HG02884 (cell line): ENCODE data around the gene RALGAPA2.
A peak's percentile ranks its signal among the peaks of the same experiment; 100 is the strongest.

Experiments used
- ATAC-seq: cut with Tn5 transposase; IDR thresholded peaks from one replicate; pipeline ENCODE4 v1.9.1; 2021; ENCODE audit warnings: mild to moderate bottlenecking, moderate library complexity; ENCODE audit not compliant: unreplicated experiment

RALGAPA2 gene

DNA sequence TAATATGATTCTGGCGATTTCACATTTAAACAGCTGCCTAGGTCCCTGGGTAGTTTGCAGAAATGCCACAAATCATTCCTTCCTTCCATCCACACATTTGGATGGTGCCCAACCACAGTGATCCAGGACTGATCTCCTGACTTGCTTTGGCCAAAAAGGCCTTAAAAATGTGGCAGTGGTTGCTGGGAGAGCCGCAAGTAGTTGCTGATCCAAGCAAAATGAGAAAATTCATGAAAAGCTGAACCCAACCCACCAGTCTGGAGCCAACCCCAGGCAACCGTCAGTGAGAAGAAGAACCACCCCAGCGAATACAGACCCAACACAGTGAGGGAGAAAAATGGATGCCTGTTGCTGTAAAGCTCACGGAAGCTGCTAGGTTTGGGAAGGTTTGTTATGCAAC, 25.1 kb downstream of the RALGAPA2 start:
- ATAC-seq = no peak

DNA sequence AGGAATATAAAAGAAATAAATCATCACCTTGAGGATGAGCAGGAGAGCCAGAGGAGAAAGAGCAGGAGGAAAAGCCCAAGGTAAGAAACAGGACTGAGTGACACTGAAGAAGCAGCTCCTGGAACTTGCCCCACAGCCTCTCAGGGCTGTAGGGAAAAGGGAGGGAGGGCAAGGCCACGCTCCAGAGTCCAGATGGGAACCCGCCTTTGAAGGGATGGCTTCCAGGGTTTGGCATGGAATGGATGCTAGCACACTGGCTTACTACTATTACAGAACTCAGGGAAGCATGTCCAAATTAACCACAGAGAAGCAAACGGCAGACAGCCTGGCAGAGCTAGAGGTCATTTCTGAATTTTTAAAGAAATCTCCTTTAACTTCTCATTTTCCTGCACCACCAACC, 26.8 kb downstream of the RALGAPA2 start:
- no peak for ATAC-seq

DNA sequence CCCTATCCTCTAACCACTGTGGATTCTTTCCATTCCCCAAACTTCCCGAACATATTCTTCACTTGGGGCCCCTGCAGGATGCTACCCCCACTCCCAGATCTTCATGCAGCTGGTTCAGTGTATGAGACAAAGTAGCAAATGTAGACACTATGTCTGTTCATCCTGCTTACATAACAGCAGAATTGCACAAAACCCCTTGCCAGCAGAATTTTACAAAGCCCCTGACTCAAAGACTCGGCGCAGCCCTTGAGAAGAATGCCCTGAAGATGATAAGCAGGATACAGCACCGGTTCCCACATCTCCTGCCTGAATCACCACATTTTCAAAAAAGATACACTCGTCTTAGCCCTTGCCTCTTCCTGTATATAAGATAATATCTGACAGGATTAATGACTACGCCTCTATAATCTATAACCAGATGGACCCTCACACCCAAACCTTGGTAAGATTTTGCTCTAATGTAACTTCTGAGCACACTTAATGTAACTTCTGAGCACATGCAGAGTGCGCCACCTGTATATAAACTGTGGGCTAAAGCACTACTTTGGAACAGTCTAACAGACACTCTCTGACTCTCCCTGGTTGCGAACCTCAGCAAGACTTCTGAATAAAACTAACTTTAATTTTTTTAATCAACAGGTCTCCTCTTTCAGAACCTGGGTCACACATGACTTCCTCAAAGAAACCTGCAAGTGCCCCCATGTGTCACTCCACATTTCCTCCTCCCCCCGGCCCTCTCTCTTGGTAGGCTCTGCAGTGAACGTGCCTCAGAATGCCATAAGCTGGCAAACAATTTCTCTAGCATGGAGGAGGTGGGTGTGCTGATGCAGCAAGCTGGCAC, 28.7 kb downstream of the RALGAPA2 start:
- no peak for ATAC-seq

DNA sequence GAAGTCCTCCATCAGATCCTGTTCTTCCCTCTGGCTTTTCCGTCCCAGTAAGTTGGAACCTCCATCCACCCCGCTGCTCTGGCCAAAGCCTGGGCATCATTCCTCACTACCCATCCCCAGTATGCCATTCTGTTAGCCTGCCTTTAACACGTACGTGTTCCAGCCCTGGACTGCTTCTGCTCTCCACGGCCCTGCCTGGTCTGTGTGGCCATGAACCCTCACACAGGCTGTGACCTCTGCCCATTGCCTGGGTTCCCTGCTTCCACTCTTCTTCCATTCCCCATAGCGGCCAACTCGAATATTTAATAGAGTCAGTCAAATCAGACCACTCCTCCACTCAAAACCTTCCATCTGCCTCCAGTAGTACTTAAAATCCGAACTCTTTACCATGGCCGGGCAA, 29.4 kb downstream of the RALGAPA2 start:
- ATAC-seq = no peak

DNA sequence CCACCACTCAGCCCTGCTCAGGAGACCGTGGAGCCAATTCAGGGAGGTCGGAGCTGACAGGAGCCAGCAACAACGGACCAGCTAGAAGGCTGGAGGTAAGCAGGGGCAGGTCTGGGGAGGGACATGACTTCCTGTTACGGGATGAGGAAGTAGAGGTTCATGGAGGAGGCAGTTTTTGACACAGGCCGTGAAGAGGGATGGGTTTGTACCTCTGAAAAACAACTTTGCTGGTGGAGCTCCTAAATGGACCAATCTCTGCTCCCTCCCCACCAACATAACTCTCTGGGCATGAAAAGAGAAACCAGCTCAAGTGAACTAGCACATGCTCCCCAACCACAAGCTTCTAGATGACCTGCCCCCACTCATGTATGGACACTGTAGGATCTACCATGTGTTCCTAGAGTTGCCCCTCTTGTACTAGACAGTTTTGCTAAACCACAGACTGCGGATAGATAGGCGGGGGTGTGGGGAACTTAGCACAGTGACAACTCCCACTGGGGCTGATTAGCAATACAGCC, 31.4 kb downstream of the RALGAPA2 start:
- ATAC-seq = peak; percentile 47

DNA sequence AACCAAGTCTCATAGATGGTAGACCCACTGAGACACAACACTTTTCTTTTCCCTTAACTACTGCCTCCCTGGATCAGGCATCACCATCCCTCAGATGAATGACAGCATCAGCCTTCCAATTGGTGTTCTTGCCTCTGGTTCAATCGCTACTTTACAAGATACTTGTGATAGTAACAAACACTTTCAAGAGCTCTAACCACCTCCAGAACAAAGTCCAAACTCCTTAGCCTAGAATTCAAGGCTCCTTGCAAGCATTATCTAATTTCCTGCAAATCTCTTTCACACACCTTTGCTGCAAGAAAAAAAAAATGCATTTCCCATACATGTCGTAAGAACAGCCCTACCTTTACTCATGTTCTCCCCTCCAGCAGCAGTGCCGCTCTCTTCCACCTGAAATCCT, 33.1 kb downstream of the RALGAPA2 start:
- ATAC-seq = no peak

DNA sequence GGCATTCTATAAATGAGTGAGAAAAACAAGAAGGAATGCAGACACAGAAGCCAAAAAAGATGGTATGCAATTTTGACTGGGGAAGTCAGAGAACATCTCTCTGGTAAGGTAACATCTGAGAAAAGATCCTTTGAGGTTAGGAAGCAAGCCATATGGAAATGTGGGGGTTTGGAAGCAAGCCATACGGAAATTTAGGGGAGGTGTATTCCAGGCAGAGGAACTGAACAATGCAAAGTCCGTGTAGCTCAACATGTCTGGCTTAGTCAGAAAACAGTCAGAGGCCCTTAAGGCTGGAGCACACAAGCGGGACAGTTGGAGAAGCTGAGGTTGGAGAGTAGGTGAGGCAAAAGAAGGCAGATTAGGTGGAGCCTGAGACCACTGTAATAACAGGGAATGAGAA, 35.3 kb downstream of the RALGAPA2 start:
- no peak for ATAC-seq

DNA sequence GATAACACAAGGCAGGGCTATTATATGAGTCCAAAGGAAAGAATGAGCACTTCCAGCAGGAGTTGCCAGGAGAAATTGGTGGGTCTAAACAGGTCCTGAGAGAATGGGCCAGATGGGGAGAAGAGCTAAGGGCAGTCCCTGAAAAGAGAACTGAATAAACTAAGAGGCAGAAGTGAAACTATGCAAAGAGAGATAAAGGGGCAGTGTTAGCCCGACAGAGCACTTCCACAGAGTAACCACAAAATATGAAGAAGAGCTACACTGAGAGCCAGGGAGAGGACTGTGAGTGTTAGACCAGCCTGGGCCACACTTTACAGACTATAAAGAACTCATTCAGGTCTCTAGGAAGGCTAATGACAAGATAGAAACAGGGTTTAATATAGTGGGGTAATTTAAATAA, 43.8 kb downstream of the RALGAPA2 start:
- ATAC-seq = peak; percentile 98

DNA sequence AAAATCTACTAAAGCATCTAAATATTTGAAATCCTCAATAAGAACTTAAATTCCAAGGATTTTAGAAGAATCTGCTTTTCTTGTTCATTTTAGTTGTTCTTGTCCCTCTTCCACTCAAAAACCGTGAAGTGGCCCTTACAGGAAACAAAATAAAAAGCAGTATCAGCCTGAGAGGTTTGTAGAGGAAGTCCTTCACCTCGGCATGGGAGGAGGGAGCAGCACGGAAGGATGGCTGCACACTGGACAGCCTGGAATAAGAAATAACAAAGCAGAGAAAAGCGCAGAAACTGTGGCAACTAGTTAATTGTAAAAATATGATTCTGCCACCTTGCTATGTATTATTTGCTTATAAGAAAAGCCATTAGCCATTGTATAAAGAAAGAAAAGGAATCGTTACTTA, 46.1 kb downstream of the RALGAPA2 start:
- no peak for ATAC-seq

DNA sequence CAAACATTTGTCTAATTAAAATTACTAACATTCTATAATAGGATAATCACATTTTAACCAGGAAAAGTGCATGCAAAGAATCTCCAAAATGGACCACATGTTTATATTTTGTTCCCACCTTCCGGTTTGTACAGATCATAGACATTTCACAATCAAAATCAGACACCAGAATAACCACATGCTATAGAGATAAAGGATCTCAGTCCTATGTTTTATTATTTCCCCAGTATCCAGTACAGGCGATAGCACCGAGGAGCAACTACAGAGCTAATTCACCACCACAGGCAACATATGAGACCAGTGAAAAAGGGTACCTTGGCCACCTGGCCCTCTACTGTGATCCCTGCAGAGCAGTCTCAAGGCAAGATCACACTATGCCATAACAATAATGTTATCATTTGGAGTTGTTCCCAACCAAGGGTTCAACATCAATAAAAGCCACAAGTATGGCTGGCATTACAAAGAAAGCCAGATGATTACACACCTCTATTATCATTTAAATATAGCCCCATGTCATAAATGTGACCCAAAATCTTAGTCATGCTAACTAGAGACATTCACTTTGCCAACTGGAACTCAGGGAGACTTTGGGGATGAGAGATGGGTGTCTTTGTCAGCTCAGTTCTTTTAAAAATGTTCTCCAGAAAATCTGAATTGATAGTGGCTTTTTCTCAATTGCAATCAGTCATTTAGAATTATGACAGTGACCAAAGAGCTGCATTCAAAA, 46.7 kb downstream of the RALGAPA2 start:
- no peak for ATAC-seq

DNA sequence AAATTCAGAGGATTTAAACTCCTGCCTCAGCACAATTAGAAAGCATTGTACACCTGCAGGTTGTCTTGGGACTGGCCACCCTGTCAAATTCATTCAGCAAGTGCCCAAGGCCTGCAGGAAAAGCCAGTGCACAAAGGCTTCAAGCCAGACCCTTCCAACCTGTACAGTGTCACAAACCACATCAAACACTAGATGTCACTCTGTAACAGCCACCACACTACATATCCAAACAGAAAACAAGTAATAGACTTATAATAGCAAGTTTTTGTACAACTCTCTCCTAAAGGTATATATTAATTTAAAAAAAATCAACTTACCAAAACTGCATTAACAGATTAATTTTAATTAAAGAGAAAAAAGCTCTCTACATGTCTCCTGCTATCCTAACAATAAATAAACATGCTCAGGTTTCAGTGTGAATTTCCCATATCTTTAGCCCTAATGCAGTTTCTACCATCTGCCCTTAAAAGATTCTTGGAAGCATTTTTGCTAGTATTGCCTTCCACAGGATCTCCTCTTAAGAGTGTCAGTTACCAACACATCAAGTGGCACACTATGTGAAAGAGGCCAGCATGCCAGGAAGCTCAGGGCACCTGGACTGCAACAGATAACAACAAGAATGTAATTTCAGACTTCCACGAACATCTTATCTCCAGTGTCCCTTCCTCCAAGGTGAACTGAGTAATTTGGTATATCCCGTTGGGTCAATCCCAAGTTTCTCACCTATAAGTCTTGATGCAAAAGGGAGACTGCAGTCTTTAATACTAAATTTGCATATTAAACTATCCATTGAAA, 47.5 kb downstream of the RALGAPA2 start:
- ATAC-seq = peak; percentile 65

DNA sequence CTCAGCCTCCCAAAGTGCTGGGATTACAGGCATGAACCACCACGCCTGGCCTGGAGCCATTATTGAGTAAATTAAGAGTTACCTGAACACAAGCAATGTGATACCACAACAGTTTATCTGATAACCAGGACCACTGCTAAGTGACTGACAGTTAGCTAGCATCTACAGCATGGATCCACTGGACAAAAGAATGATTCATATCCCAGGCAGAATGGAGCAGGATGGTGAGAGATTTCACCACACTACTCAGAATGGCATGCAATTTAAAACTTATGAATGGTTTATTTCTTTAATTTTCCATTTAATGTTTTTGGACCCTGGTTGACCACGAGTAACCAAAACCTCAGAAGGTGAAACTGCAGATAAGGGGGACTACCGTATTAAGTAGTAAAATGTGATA, 48.6 kb downstream of the RALGAPA2 start:
- ATAC-seq = no peak

DNA sequence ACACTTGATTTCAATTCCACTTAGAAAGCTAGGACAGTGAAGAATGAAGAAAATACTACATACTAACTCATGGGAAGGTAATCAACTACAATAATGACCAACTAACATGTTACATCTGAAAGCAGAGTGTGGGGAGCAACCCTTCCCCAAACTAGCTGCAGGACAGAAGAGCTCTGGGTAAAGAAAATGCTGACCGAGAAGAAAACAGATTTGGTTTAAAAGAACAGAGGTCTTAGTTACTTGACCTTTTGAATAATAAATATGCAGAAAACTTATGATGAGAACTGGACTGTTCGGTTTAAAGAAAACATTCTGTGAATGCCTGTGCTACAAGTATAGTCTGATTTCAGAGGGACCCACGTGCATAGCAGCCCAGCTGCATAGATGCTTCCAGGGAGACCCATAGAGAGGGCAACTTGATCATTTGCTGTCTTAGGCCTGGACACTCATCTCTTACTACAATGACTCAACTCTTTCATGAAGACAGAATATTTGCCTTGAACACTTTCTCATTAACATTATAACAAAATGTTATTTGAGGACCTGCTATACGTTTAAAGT, 53.5 kb downstream of the RALGAPA2 start:
- ATAC-seq = no peak

DNA sequence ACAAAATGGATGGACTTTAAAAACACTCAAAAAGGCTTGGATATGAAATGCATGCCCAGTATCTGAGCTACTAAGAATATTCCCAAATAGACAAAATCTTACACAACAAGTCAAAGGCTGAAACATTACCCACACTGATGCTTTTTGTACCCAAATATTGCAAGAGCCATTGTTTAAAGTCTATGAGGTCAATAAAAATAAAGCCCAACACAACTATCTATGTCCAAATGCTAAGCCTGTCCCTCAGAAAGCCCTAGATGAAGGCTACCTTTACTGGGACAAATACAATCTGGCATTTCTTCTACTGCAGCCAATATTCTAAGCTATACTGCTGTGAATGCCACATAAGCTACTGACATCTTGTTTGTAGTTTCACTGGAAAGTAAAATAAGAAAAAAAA, 54.3 kb downstream of the RALGAPA2 start:
- no peak for ATAC-seq

DNA sequence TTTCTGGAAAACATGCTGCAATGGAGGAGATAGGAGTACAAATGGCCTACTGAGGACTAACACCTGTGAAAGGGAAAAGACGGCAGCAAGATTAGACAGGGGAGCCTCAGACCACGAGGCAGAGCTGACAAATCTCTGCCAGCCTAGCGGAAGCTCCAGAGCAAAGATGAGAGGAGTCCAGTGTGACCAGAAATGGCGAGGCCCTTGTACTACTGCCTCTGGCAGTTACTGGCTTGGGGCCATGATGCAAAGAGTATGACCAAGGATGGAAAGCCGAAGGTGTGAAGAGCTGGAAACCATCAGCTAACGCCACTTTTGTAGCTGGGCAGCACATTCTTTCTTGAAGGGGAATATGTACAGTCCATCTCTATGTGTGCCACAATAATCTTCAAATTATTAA, 55.4 kb downstream of the RALGAPA2 start:
- ATAC-seq = no peak

DNA sequence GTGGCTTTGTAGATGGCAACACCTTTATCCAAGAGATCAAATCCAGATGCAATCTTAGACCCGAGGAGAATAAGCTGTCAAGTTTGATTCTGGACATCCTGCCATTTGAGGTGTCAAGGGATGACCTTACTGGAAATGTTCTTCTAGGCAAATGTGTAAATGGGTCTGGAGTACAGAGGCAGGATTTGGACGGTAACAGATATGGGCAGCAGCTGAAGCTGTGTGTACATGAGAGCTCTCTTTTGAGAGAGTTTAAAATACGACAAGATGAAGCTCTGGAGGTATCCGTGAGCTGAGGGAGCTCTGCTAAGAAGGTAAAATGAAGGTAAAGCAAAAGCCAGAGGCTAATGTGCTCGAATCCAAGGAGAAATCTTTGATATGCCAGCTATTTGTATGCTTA, 56.6 kb downstream of the RALGAPA2 start:
- no peak for ATAC-seq

DNA sequence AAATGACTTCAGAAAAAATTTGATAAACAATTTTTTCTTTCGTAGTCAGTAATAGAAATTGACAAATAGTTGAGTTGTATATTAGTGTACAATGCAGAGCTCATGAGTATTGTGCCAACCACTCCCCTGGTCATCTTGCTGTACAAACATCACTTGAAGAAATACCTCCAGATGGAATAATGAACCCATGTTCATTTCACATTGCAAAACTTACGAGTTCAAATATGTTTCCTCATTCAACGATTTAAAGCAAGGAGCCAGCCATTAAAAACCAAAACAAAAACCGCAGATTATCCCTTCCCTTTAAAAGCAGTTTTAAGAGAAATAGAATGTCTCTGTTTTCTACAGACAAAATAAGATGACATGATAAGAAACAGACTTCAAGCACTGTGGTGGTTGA, 62.5 kb downstream of the RALGAPA2 start:
- no peak for ATAC-seq

DNA sequence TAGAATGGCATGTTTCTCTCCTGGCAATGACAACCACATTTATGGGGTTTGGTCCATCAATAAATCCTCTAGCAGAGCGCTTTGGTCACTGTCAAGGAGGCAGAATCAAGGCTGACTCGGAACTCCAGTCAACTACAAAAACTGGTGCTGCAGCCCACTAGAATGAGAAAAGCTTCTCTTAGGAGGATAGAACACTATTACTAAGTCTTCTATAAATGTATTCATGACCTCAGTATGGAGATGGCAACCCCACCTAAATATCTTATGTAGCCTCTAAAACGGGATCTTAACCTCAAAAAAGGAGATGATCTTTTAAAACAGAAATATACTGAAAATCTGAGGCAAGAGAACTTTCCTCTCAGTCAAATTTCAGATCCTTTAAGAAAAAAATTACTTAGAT, 68.5 kb downstream of the RALGAPA2 start:
- ATAC-seq = no peak

DNA sequence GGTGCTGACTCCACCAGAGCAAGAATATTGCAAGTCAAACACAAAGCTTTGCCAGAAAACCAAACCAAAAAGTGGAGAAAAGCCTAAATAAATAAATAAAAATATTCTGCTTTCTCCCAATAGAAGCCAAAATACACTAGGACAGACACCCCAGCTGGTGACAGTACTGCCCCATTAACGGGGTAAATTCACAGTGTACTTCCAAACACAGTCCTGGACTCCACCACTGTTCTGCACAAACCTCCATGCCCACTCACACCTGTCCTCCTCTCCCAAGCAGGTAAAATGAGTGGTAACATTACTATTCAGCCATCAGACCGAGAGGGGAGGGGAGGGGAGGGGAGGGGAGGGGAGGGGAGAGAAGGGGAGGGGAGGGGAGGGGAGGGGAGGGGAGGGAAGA, 70.7 kb downstream of the RALGAPA2 start:
- no peak for ATAC-seq

DNA sequence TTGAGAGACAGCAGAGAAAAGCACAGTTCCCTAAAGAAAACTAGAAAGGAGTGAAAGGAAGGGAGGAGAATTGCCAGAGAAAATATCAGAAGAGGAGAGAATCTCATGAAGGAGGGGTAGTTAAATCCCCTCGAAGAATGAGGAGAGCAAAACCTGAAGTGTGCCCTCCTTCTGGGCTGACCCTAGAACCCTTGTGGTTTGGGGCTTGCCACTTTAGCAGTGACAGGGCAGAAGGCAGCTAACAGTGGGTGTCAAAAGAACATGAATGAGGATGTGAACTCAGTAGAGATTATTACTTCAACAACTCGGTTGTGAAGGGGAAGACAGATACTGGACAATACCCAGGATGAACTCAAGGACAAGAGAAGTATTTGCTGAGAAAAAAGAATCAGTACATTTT, 73.6 kb downstream of the RALGAPA2 start:
- no peak for ATAC-seq
